HepG2 (cell line): ENCODE results near the gene PRELP. TPM values are rescaled to one million over a fixed set of nuclear protein-coding genes. Genes with fewer than 3 reads are reported as not detected.

Source experiments
- ATAC-seq: fragments of 200-7000 bp; cut with Tn5 transposase; 3 replicates; pipeline ENCODE4 v1.9.1; 2020; ENCODE audit warnings: mild to moderate bottlenecking, moderate library complexity
- BruUV-seq: library from RNA; stranded (reverse); fragments of 400-500 nt; replicated peaks from 2 replicates; lab custom pipeline; 2021; lab: Mats Ljungman, UMichigan
- CTCF ChIA-PET: fragments of 300-600 bp; formaldehyde crosslinking; extraction: SDS; loops from one replicate; lab custom pipeline; 2021; ENCODE audit warnings: low total read pairs, inconsistent platforms, low intra/inter-chr PET ratio; lab: Yijun Ruan, JAX
- POLR2A ChIA-PET: fragments of 350-600 bp; sonication (Branson Sonifier 250); formaldehyde crosslinking; loops from one replicate; lab custom pipeline; 2020; ENCODE audit warnings: antibody characterized with exemption, inconsistent platforms; lab: Yijun Ruan, JAX
- DNase-seq: peaks from one replicate; pipeline ENCODE4 v3.0.0-alpha.2; 2015; ENCODE audit warnings: low spot score
- FAIRE-seq: peaks from 3 replicates; lab custom pipeline; 2011; peaks lifted over from hg19 to GRCh38; lab: Jason Lieb, UNC
- H2AFZ ChIP-seq: one replicate; pipeline ENCODE4 v1.6.1; 2011; ENCODE audit warnings: low read length, inconsistent platforms
- H3K27ac ChIP-seq: fragments of 300-600 bp; 3 replicates; pipeline ENCODE4 v1.8.0; 2011; ENCODE audit warnings: mixed run types, mild to moderate bottlenecking, mixed read lengths, low read length, inconsistent platforms; ENCODE audit not compliant: insufficient read depth; ENCODE audit errors: extremely low read length
- H3K27me3 ChIP-seq, 2 experiments: fragments of 200-600 bp in 1 of 2; 2 replicates in 1 of 2; 3 replicates in 1 of 2; pipeline versions ENCODE4 v1.6.0 to v1.8.0; 2011; ENCODE audit warnings: low read length in 2 of 2, mild to moderate bottlenecking in 2 of 2, moderate library complexity in 2 of 2, inconsistent platforms in 1 of 2; ENCODE audit not compliant: insufficient read depth in 2 of 2, control insufficient read depth in 1 of 2
- H3K36me3 ChIP-seq, 2 experiments: fragments of 200-600 bp in 1 of 2; replicated peaks in 1 of 2; 2 replicates in 1 of 2; 3 replicates in 1 of 2; pipeline versions ENCODE4 v1.5.1 to v1.8.0; 2011; ENCODE audit warnings: low read length in 2 of 2, inconsistent platforms in 1 of 2; ENCODE audit not compliant: insufficient read depth in 2 of 2, control insufficient read depth in 1 of 2
- H3K4me1 ChIP-seq: 2 replicates; pipeline ENCODE4 v1.5.1; 2012; ENCODE audit warnings: low read length, inconsistent platforms; ENCODE audit not compliant: insufficient read depth
- H3K4me2 ChIP-seq: 2 replicates; pipeline ENCODE4 v1.6.0; 2011; ENCODE audit warnings: low read depth, low read length, inconsistent platforms
- H3K4me3 ChIP-seq, 3 experiments: fragments of 200-600 bp in 1 of 3; sonication (generic), shearing (Covaris generic) in 1 of 3; replicated peaks in 1 of 3; 2 replicates each; pipeline ENCODE4 v1.5.1; 2011 to 2016; ENCODE audit warnings: low read length in 3 of 3, inconsistent platforms in 2 of 3, low read depth in 2 of 3, mild to moderate bottlenecking in 2 of 3, control low read depth in 1 of 3, mixed read lengths in 1 of 3; ENCODE audit not compliant: insufficient read depth in 1 of 3
- H3K79me2 ChIP-seq: one replicate; pipeline ENCODE4 v1.6.1; 2011; ENCODE audit warnings: low read length, inconsistent platforms; ENCODE audit not compliant: insufficient read depth
- H3K9ac ChIP-seq: 2 replicates; pipeline ENCODE4 v1.6.0; 2011; ENCODE audit warnings: mild to moderate bottlenecking, low read depth, low read length, inconsistent platforms; ENCODE audit not compliant: insufficient read depth
- H3K9me3 ChIP-seq: 2 replicates; pipeline ENCODE4 v1.5.1; 2012; ENCODE audit warnings: mild to moderate bottlenecking, low read length
- H4K20me1 ChIP-seq: 2 replicates; pipeline ENCODE4 v1.6.0; 2011; ENCODE audit warnings: inconsistent platforms, mild to moderate bottlenecking, low read length, moderate library complexity; ENCODE audit not compliant: insufficient read depth
- MIER2 ChIP-seq: IDR thresholded peaks from 2 replicates; pipeline ENCODE4 v1.6.1; 2016; ENCODE audit warnings: missing biosample characterization, missing genetic modification reagents
- PITX1 ChIP-seq: sonication (generic); formaldehyde crosslinking; IDR thresholded peaks from 2 replicates; pipeline ENCODE4 v1.5.1; 2020; ENCODE audit warnings: mild to moderate bottlenecking, missing genetic modification reagents
- PLRG1 ChIP-seq: fragments of 450-650 bp; conservative IDR thresholded peaks from 2 replicates; pipeline ENCODE4 v1.6.1; 2016
- REL ChIP-seq: sonication (generic); formaldehyde crosslinking; conservative IDR thresholded peaks from 2 replicates; pipeline ENCODE4 v1.8.0; 2022; ENCODE audit warnings: mild to moderate bottlenecking, missing genetic modification reagents, moderate library complexity
- SRY ChIP-seq: sonication (generic); formaldehyde crosslinking; IDR thresholded peaks from 2 replicates; pipeline ENCODE4 v1.8.0; 2022; ENCODE audit warnings: mild to moderate bottlenecking, missing genetic modification reagents
- TP53 ChIP-seq: sonication (generic); formaldehyde crosslinking; conservative IDR thresholded peaks from 2 replicates; pipeline ENCODE4 v1.4.0; 2020; ENCODE audit warnings: missing genetic modification reagents
- ZFY ChIP-seq: sonication (generic); formaldehyde crosslinking; IDR thresholded peaks from 2 replicates; pipeline ENCODE4 v1.4.0; 2020; ENCODE audit warnings: missing genetic modification reagents
- ZNF138 ChIP-seq: sonication (generic); formaldehyde crosslinking; IDR thresholded peaks from 2 replicates; pipeline ENCODE4 v1.5.0; 2020; ENCODE audit warnings: mild to moderate bottlenecking, low read depth, missing genetic modification reagents
- ZSCAN25 ChIP-seq: sonication (generic); formaldehyde crosslinking; IDR thresholded peaks from 2 replicates; pipeline ENCODE4 v1.8.0; 2022; ENCODE audit warnings: mild to moderate bottlenecking, missing genetic modification reagents
- WGBS: methylation state at CpG from one replicate; pipeline ENCODE4 v1.1.6; 2017; ENCODE audit warnings: low lambda C conversion rate; 5-methylcytosine and 5-hydroxymethylcytosine counted together
- in situ Hi-C: cut with HindIII; loops from 2 replicates; pipeline ENCODE4 v1.10.0; 2017; ENCODE audit warnings: low pct_unique_long_range_greater_than_20kb; ENCODE audit not compliant: extremely low pct_ligation_motif_present
- intact Hi-C: fragments of 100-400 bp; cut with micrococcal nuclease; formaldehyde crosslinking; loops from one replicate; pipeline ENCODE4 v1.10.0; 2022; ENCODE audit not compliant: unreplicated experiment
- polyA plus RNA-seq, 8 experiments: library from polyadenylated mRNA; depleted of rRNA in 3 of 8; stranded (reverse) in 7 of 8; unstranded in 1 of 8; fragments of >200 nt; fragmentation: Illumina TruSeq in 4 of 8; extraction: Trizol in 4 of 8; gene quantifications; 2 replicates each; pipeline versions ENCODE4 v1.2.1 to v1.2.3, GENCODE V29; 2011 to 2016; ENCODE audit warnings: low read depth in 4 of 8, missing spikeins in 1 of 8, mixed read lengths in 1 of 8; ENCODE audit not compliant: insufficient read depth in 1 of 8
- total RNA-seq, 5 experiments: library from RNA; depleted of rRNA; stranded (reverse); fragments of >200 nt; fragmentation: Illumina TruSeq; extraction: Trizol; gene quantifications; 2 replicates each; pipeline ENCODE4 v1.2.3, GENCODE V29; 2016; ENCODE audit warnings: low read depth in 1 of 5
- TF ChIP-seq, protein P1 (sequence below): fragments of 450-650 bp; IDR thresholded peaks from 2 replicates; pipeline ENCODE4 v1.6.1; 2017
- TF ChIP-seq, protein P2 (sequence below): sonication (generic); formaldehyde crosslinking; IDR thresholded peaks from 2 replicates; pipeline ENCODE4 v1.8.1; 2023; ENCODE audit warnings: mild to moderate bottlenecking, moderate library complexity, missing genetic modification reagents
- TF ChIP-seq, protein P3 (sequence below): conservative IDR thresholded peaks from 2 replicates; pipeline ENCODE4 v1.6.1; 2018; ENCODE audit warnings: missing genetic modification reagents
- TF ChIP-seq, protein P4 (sequence below): sonication (generic); formaldehyde crosslinking; IDR thresholded peaks from 2 replicates; pipeline ENCODE4 v1.5.0; 2020; ENCODE audit warnings: missing genetic modification reagents
- TF ChIP-seq, protein P5 (sequence below): sonication (generic); formaldehyde crosslinking; IDR thresholded peaks from 2 replicates; pipeline ENCODE4 v1.5.0; 2020; ENCODE audit warnings: mild to moderate bottlenecking, missing genetic modification reagents, borderline replicate concordance

The PRELP gene
- total and polyA plus RNA-seq, 2 of the 13 experiments (the other 11 are each of a cell fraction or from before 2014, with no cell fraction given): not detected

DNA sequence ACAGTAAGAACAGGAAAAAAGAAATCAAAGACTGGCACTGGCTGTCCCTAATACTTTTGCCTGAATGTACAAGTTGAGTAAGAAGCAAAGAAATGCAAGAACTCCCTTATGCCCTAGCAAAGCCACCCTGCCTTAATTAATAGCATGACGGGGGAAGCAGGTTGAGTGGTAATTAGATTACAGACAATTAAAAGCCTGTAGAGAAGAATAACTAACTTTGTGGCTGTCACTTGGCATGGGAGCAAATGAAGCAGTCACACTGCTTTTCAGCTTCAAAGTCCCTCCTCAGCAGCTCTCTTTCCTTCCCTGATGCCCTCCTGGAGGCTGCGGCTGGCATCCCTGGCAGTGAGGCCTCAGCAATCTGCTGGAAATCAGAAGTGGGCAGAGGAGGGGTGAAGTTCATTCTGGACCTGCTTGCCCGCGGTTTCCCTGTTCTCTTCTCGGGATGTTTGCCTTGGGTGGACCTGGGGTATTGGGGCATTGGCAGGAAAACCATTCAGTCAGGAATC lies 21.7 kb downstream of the PRELP start (continued):
- TF ChIP-seq, protein P1, sequence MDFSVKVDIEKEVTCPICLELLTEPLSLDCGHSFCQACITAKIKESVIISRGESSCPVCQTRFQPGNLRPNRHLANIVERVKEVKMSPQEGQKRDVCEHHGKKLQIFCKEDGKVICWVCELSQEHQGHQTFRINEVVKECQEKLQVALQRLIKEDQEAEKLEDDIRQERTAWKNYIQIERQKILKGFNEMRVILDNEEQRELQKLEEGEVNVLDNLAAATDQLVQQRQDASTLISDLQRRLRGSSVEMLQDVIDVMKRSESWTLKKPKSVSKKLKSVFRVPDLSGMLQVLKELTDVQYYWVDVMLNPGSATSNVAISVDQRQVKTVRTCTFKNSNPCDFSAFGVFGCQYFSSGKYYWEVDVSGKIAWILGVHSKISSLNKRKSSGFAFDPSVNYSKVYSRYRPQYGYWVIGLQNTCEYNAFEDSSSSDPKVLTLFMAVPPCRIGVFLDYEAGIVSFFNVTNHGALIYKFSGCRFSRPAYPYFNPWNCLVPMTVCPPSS: no peak
- no peak for TF ChIP-seq REL

DNA sequence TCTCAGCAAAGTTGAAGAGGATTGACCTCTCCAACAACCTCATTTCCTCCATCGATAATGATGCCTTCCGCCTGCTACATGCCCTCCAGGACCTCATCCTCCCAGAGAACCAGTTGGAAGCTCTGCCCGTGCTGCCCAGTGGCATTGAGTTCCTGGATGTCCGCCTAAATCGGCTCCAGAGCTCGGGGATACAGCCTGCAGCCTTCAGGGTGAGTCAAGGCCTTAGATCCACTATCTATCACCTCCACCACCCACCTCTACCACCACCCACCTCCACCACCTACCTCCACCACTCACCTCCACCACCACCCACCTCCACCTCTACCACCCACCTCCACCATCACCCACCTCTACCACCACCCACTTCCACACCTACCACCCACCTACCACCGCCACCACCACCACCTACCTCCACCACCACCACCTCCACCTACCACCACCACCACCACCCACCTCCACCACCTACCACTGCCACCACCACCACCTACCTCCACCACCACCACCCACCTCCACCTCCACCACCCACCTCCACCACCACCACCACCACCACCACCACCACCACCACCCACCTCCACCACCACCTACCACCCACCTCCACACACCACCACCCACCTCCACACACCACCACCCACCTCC lies 24.2 kb downstream of the PRELP start:
- Histone ChIP-seq H3K27me3 (peaks cover 0 to 6% of the 10 kb centered on the region in 2 experiments; a peak in 1 of 5 replicates), H3K4me2 (no peak overlapping the region), H3K4me3 (no peak overlapping the region), H3K9me3 (no peaks in the 10 kb centered on the region), H3K27ac (no peak overlapping the region), H3K36me3 (no peaks in the 10 kb centered on the region), H2AFZ (no peak overlapping the region), H3K4me1 (no peaks in the 10 kb centered on the region), H3K9ac (no peak overlapping the region), H3K79me2 (no peaks in the 10 kb centered on the region), H4K20me1 (no peaks in the 10 kb centered on the region)
- no peak for DNase-seq
- ChIA-PET CTCF (no interaction called here), POLR2A (no interaction called here)
- in situ Hi-C loops: loop anchor here (5.0 kb wide), 1 partner anchor 203 kb away; no protein-coding TSS in a partner anchor
- no TSS peak for BruUV-seq
- no peak for ATAC-seq
- no peak for FAIRE-seq
- intact Hi-C loops: no loop called here
- 22% methylated on average over 7 of the region's 7 CpGs for WGBS
- no peak for TF ChIP-seq PLRG1
- no peak for TF ChIP-seq ZNF138 (CRISPR knock-in tag)
- TF ChIP-seq PITX1 (CRISPR knock-in tag): no peak
- TF ChIP-seq, protein P2, sequence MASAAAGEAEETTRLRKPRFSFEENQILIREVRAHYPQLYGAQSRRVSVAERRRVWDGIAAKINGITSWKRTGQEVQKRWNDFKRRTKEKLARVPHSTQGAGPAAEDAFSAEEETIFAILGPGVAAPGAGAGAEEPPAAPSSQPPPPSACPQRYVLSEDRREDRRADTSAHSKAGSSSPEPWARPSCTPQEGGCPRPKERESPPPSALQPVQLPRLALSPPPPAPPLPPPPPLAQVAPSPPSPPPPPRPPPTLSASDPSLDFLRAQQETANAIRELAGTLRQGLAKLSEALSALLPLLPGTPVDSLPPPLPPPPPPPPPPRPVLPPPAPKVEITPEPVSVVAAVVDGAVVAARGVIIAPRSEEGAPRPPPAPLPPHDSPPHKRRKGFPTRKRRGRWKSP (CRISPR knock-in tag): no peak
- TF ChIP-seq TP53 (CRISPR knock-in tag): no peak
- TF ChIP-seq ZFY (CRISPR knock-in tag): no peak
- TF ChIP-seq, protein P3, sequence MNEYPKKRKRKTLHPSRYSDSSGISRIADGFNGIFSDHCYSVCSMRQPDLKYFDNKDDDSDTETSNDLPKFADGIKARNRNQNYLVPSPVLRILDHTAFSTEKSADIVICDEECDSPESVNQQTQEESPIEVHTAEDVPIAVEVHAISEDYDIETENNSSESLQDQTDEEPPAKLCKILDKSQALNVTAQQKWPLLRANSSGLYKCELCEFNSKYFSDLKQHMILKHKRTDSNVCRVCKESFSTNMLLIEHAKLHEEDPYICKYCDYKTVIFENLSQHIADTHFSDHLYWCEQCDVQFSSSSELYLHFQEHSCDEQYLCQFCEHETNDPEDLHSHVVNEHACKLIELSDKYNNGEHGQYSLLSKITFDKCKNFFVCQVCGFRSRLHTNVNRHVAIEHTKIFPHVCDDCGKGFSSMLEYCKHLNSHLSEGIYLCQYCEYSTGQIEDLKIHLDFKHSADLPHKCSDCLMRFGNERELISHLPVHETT: no peak
- TF ChIP-seq, protein P4, sequence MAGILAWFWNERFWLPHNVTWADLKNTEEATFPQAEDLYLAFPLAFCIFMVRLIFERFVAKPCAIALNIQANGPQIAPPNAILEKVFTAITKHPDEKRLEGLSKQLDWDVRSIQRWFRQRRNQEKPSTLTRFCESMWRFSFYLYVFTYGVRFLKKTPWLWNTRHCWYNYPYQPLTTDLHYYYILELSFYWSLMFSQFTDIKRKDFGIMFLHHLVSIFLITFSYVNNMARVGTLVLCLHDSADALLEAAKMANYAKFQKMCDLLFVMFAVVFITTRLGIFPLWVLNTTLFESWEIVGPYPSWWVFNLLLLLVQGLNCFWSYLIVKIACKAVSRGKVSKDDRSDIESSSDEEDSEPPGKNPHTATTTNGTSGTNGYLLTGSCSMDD: no peak
- TF ChIP-seq MIER2: no peak
- TF ChIP-seq, protein P5, sequence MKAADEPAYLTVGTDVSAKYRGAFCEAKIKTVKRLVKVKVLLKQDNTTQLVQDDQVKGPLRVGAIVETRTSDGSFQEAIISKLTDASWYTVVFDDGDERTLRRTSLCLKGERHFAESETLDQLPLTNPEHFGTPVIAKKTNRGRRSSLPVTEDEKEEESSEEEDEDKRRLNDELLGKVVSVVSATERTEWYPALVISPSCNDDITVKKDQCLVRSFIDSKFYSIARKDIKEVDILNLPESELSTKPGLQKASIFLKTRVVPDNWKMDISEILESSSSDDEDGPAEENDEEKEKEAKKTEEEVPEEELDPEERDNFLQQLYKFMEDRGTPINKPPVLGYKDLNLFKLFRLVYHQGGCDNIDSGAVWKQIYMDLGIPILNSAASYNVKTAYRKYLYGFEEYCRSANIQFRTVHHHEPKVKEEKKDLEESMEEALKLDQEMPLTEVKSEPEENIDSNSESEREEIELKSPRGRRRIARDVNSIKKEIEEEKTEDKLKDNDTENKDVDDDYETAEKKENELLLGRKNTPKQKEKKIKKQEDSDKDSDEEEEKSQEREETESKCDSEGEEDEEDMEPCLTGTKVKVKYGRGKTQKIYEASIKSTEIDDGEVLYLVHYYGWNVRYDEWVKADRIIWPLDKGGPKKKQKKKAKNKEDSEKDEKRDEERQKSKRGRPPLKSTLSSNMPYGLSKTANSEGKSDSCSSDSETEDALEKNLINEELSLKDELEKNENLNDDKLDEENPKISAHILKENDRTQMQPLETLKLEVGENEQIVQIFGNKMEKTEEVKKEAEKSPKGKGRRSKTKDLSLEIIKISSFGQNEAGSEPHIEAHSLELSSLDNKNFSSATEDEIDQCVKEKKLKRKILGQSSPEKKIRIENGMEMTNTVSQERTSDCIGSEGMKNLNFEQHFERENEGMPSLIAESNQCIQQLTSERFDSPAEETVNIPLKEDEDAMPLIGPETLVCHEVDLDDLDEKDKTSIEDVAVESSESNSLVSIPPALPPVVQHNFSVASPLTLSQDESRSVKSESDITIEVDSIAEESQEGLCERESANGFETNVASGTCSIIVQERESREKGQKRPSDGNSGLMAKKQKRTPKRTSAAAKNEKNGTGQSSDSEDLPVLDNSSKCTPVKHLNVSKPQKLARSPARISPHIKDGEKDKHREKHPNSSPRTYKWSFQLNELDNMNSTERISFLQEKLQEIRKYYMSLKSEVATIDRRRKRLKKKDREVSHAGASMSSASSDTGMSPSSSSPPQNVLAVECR (CRISPR knock-in tag): no peak
- TF ChIP-seq SRY (CRISPR knock-in tag): no peak
- no peak for TF ChIP-seq ZSCAN25 (CRISPR knock-in tag)
